Hypothalamus (tissue), 51 donors: ENCODE data around the gene FNBP1.
"Not testable (repeated sequence)": the region's sequence is repeated elsewhere in the genome, so short reads cannot be mapped to it uniquely, and the experiment has no call there.

Experiments
- DNase-seq, 51 donors: peaks; one replicate each; lab custom pipeline; 2025; lab: John Stamatoyannopoulos, UW

FNBP1 gene

GRCh38 chr9:129964901-129965734 is 77.9 kb downstream of the FNBP1 start:
- DNase-seq = peak in 1 of 51 donors; percentile 38

GRCh38 chr9:129962889-129963703 is 79.9 kb downstream of the FNBP1 start:
- DNase-seq = peak in 7 of 51 donors; percentile 18 to 48 (median 28)

- DNase-seq = peak in 2 of 51 donors; percentile 30 to 47
Measured at GRCh38 chr9:129962451-129962864, 80.5 kb downstream of the FNBP1 start.

GRCh38 chr9:129958796-129959195 is 84.2 kb downstream of the FNBP1 start:
- no peak for DNase-seq

GRCh38 chr9:129954868-129955550 is 88.0 kb downstream of the FNBP1 start:
- DNase-seq = peak in 1 of 51 donors; percentile 9

- DNase-seq = no peak
Measured at GRCh38 chr9:129953736-129954135, 89.3 kb downstream of the FNBP1 start.

GRCh38 chr9:129952337-129952736 is 90.7 kb downstream of the FNBP1 start:
- no peak for DNase-seq

- peak in 1 of 51 donors; percentile 8 for DNase-seq
Measured at GRCh38 chr9:129949821-129950220, 93.2 kb downstream of the FNBP1 start.

- not testable (repeated sequence) for DNase-seq
Measured at GRCh38 chr9:129948626-129949025, 94.4 kb downstream of the FNBP1 start.

- peak in 1 of 51 donors; percentile 48 for DNase-seq
Measured at GRCh38 chr9:129946246-129946995, 96.6 kb downstream of the FNBP1 start.

- DNase-seq = no peak
Measured at GRCh38 chr9:129945314-129945713, 97.7 kb downstream of the FNBP1 start.

GRCh38 chr9:129944506-129945116 is 98.4 kb downstream of the FNBP1 start:
- DNase-seq = no peak

- DNase-seq = no peak
Measured at GRCh38 chr9:129939431-129939830, 103.6 kb downstream of the FNBP1 start.

GRCh38 chr9:129938291-129938979 is 104.6 kb downstream of the FNBP1 start:
- peak in 1 of 51 donors; percentile 42 for DNase-seq

GRCh38 chr9:129937879-129938278 is 105.1 kb downstream of the FNBP1 start:
- DNase-seq = not testable (repeated sequence)

GRCh38 chr9:129936222-129936621 is 106.8 kb downstream of the FNBP1 start:
- peak in 21 of 51 donors; percentile 13 to 59 (median 24) for DNase-seq

- DNase-seq = no peak
Measured at GRCh38 chr9:129934780-129935179, 108.2 kb downstream of the FNBP1 start.

GRCh38 chr9:129934041-129934591 is 108.9 kb downstream of the FNBP1 start:
- DNase-seq = peak in 1 of 51 donors; percentile 12
